Suprapubic skin (tissue), 4 donors: ENCODE measurements around the gene DNMT3A. TPM values are rescaled to one million over a fixed set of nuclear protein-coding genes. Genes with fewer than 3 reads are reported as not detected.

ENCODE experiments used
- DNase-seq, 2 donors: peaks; one replicate each; pipeline ENCODE4 v3.0.0-alpha.2; 2019; ENCODE audit warnings: low spot score in 2 of 2
- H3K27ac ChIP-seq: fragments of 200-600 bp; sonication (generic); one replicate; pipeline ENCODE4 v1.5.1; 2019
- H3K27me3 ChIP-seq: fragments of 200-600 bp; sonication (generic); one replicate; pipeline ENCODE4 v1.5.1; 2019
- H3K36me3 ChIP-seq: fragments of 200-600 bp; sonication (generic); one replicate; pipeline ENCODE4 v1.5.1; 2019
- H3K4me1 ChIP-seq: fragments of 200-600 bp; sonication (generic); one replicate; pipeline ENCODE4 v1.5.1; 2019
- H3K4me3 ChIP-seq: fragments of 200-600 bp; sonication (generic); one replicate; pipeline ENCODE4 v1.5.1; 2019; ENCODE audit warnings: mild to moderate bottlenecking
- H3K9me3 ChIP-seq: fragments of 200-600 bp; sonication (generic); one replicate; pipeline ENCODE4 v1.5.1; 2019
- CTCF ChIP-seq, 2 donors: fragments of 200-600 bp in 1 of 2; fragments of 450-650 bp in 1 of 2; sonication (generic) in 1 of 2; IDR thresholded peaks; one replicate each; pipeline ENCODE4 v1.5.1; 2016 to 2019; ENCODE audit warnings: antibody characterized with exemption in 2 of 2, mild to moderate bottlenecking in 1 of 2, moderate library complexity in 1 of 2
- EP300 ChIP-seq: sonication (generic); formaldehyde crosslinking; IDR thresholded peaks from one replicate; pipeline ENCODE4 v1.6.1; 2017; ENCODE audit warnings: antibody characterized with exemption
- POLR2A ChIP-seq, 2 donors: fragments of 450-650 bp; IDR thresholded peaks; one replicate each; pipeline ENCODE4 v1.6.1; 2017; ENCODE audit warnings: antibody characterized with exemption in 2 of 2, mild to moderate bottlenecking in 2 of 2, moderate library complexity in 2 of 2
- POLR2AphosphoS5 ChIP-seq, 3 donors: sonication (generic); formaldehyde crosslinking; IDR thresholded peaks; one replicate each; pipeline ENCODE4 v1.6.1; 2017; ENCODE audit warnings: antibody characterized with exemption in 3 of 3
- WGBS: methylation state at CpG from one replicate; pipeline ENCODE4 v1.1.5; 2018; 5-methylcytosine and 5-hydroxymethylcytosine counted together
- total RNA-seq, 4 donors: library from RNA; depleted of rRNA; stranded (reverse); fragments of >200 nt; gene quantifications; one replicate each; pipeline ENCODE4 v1.1.0, GENCODE V29; 2016

Gene DNMT3A
- total RNA-seq, 4 donors from 2014 or later = 4.0 to 12.8 (median 9.5) TPM

GRCh38 chr2:25339791-25340180 lies 1.9 kb downstream of the DNMT3A start:
- TF ChIP-seq EP300 (no peak), POLR2AphosphoS5 (IDR thresholded peaks at IDR 0.05) (no peak), POLR2A (IDR thresholded peaks at IDR 0.05) (no peak), CTCF (IDR thresholded peaks at IDR 0.05) (no peak)
- no peaks in the 10 kb centered on the region for H3K9me3 ChIP-seq
- peak overlapping the region; percentile 56 for H3K27ac ChIP-seq
- no peaks in the 10 kb centered on the region for H3K27me3 ChIP-seq
- WGBS = 51% methylated on average over 10 of the region's 18 CpGs
- DNase-seq = no peak
- peak overlapping the region; percentile 80 for H3K4me3 ChIP-seq
- no peaks in the 10 kb centered on the region for H3K36me3 ChIP-seq
- peaks cover 45% of the 10 kb centered on the region for H3K4me1 ChIP-seq

GRCh38 chr2:25339211-25339674 lies 2.5 kb downstream of the DNMT3A start:
- Histone ChIP-seq H3K27ac (no peak overlapping the region), H3K9me3 (no peaks in the 10 kb centered on the region), H3K27me3 (no peaks in the 10 kb centered on the region), H3K4me3 (no peak overlapping the region), H3K4me1 (peaks cover 47% of the 10 kb centered on the region), H3K36me3 (no peaks in the 10 kb centered on the region)
- no peak for TF ChIP-seq CTCF (IDR thresholded peaks at IDR 0.05)
- TF ChIP-seq POLR2AphosphoS5 (IDR thresholded peaks at IDR 0.05) = no peak
- no peak for TF ChIP-seq POLR2A (IDR thresholded peaks at IDR 0.05)
- no peak for TF ChIP-seq EP300
- DNase-seq = no peak
- WGBS = 60% methylated on average over 3 of the region's 8 CpGs

- H3K4me1 ChIP-seq = peaks cover 49% of the 10 kb centered on the region
- 78% methylated on average over 12 of the region's 13 CpGs for WGBS
- TF ChIP-seq EP300 = no peak
- no peak overlapping the region for H3K4me3 ChIP-seq
- no peak overlapping the region for H3K27ac ChIP-seq
- H3K27me3 ChIP-seq = no peaks in the 10 kb centered on the region
- DNase-seq = no peak
- H3K9me3 ChIP-seq = no peaks in the 10 kb centered on the region
- H3K36me3 ChIP-seq = no peaks in the 10 kb centered on the region
These were observed 3.3 kb downstream of the DNMT3A start for GRCh38 chr2:25338401-25338800.

GRCh38 chr2:25337891-25338290 lies 3.8 kb downstream of the DNMT3A start:
- no peak for DNase-seq
- WGBS = 58% methylated on average over 6 of the region's 7 CpGs
- H3K4me3 ChIP-seq = no peak overlapping the region
- no peaks in the 10 kb centered on the region for H3K9me3 ChIP-seq
- H3K4me1 ChIP-seq = peaks cover 49% of the 10 kb centered on the region
- TF ChIP-seq EP300 = no peak
- no peak for TF ChIP-seq CTCF (IDR thresholded peaks at IDR 0.05)
- no peak for TF ChIP-seq POLR2A (IDR thresholded peaks at IDR 0.05)
- no peak for TF ChIP-seq POLR2AphosphoS5 (IDR thresholded peaks at IDR 0.05)
- no peaks in the 10 kb centered on the region for H3K27me3 ChIP-seq
- no peak overlapping the region for H3K27ac ChIP-seq
- H3K36me3 ChIP-seq = no peaks in the 10 kb centered on the region

- peaks cover 49% of the 10 kb centered on the region for H3K4me1 ChIP-seq
- H3K36me3 ChIP-seq = no peaks in the 10 kb centered on the region
- no peaks in the 10 kb centered on the region for H3K9me3 ChIP-seq
- no peak overlapping the region for H3K4me3 ChIP-seq
- H3K27ac ChIP-seq = no peak overlapping the region
- DNase-seq = no peak
- 67% methylated on average over 10 of the region's 10 CpGs for WGBS
- TF ChIP-seq CTCF (IDR thresholded peaks at IDR 0.05) = no peak
- TF ChIP-seq EP300 = no peak
- no peak for TF ChIP-seq POLR2A (IDR thresholded peaks at IDR 0.05)
- TF ChIP-seq POLR2AphosphoS5 (IDR thresholded peaks at IDR 0.05) = no peak
- no peaks in the 10 kb centered on the region for H3K27me3 ChIP-seq
These were observed 4.4 kb downstream of the DNMT3A start for GRCh38 chr2:25337276-25337675.

- H3K4me1 ChIP-seq = peaks cover 52% of the 10 kb centered on the region
- TF ChIP-seq POLR2A (IDR thresholded peaks at IDR 0.05) (no peak), CTCF (IDR thresholded peaks at IDR 0.05) (no peak), EP300 (no peak)
- H3K27ac ChIP-seq = no peak overlapping the region
These were observed 5.3 kb downstream of the DNMT3A start for GRCh38 chr2:25336383-25336841.

More at GRCh38 chr2:25336383-25336841, 5.3 kb downstream of the DNMT3A start:
- Histone ChIP-seq H3K9me3 (no peaks in the 10 kb centered on the region), H3K27me3 (no peaks in the 10 kb centered on the region), H3K4me3 (no peak overlapping the region), H3K36me3 (no peaks in the 10 kb centered on the region)
- WGBS = 85% methylated on average over 10 of the region's 10 CpGs
- DNase-seq = no peak
